ENCODE results near the gene ALPK1. TPM values are rescaled to one million over a fixed set of nuclear protein-coding genes. Genes with fewer than 3 reads are reported as not detected.

ALPK1 gene
- polyA plus RNA-seq, 1 of the 3 experiments (the other 2 are of a cell fraction) = 2.8 TPM

DNA sequence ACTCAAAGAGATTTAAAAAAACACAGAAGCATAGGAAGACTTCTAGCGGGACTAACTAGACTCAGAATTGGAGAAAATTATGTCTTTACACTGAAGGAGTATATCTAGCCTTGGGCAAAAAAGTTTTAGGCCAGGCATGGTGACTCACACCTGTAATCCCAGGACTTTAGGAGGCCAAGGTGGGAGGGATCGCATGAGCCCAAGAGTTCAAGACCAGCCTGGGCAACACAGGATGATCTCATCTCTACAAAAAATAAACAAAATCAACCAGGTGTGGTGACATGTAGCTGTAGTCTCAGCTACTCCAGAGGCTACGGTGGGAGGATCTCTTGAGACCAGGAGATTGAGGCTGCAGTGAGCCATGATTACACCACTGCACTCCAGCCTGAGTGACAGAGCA lies 119.3 kb downstream of the ALPK1 start:
- Histone ChIP-seq H3K36me3 (replicated peaks in 1 of 2; ENCODE audit: control insufficient read depth in 1 of 2, insufficient read depth in 2 of 2, low read length in 1 of 2) (no peaks in the 10 kb centered on the region), H3K9ac (no peak overlapping the region), H3K27me3 (ENCODE audit: insufficient read depth) (no peaks in the 10 kb centered on the region), H3K4me3 (ENCODE audit: low read depth in 2 of 2, low read length in 1 of 2) (no peak overlapping the region), H4K20me1 (ENCODE audit: insufficient read depth) (no peaks in the 10 kb centered on the region), H3K27ac (ENCODE audit: low read depth in 2 of 2, low read length in 1 of 2) (no peak overlapping the region), H3K79me2 (ENCODE audit: insufficient read depth) (no peaks in the 10 kb centered on the region), H3K9me3 (0 out of 2 replicates have a peak, but pooled peaks cover 7% of the 10 kb centered on the region), H3K9me2 (no peaks in the 10 kb centered on the region), H3K4me2 (no peak overlapping the region), H3K4me1 (ENCODE audit: control insufficient read depth in 1 of 2, insufficient read depth in 2 of 2, low read depth in 1 of 2, low read length in 1 of 2) (no peaks in the 10 kb centered on the region), H3F3A (replicated peaks; ENCODE audit: insufficient read depth) (no peaks in the 10 kb centered on the region), H2AFZ (ENCODE audit: low read depth) (no peak overlapping the region)
- WGBS (ENCODE audit: low lambda C conversion rate) = 81% methylated on average over 3 of the region's 3 CpGs
- CTCF ChIA-PET = interaction anchor here (1.3 kb wide), 1 partner anchor 346 kb away, joined by 3 read pairs; no protein-coding TSS in a partner anchor
- TF ChIP-seq MEF2A (IDR thresholded peaks at IDR 0.05; ENCODE audit: borderline replicate concordance, low read depth) (no peak), SMC3 (IDR thresholded peaks at IDR 0.05; ENCODE audit: low read depth, low read length) (no peak), TAF1 (IDR thresholded peaks at IDR 0.05; ENCODE audit: borderline replicate concordance, low read depth, low read length) (no peak), SIN3A (IDR thresholded peaks at IDR 0.05; ENCODE audit: borderline replicate concordance, low read depth, low read length) (no peak), YY1 (IDR thresholded peaks at IDR 0.05; ENCODE audit: low read depth) (no peak), RXRA (IDR thresholded peaks at IDR 0.05; ENCODE audit: borderline replicate concordance, low read depth) (no peak), EZH2phosphoT487 (IDR thresholded peaks at IDR 0.05; ENCODE audit: borderline replicate concordance, low read depth) (no peak), RCOR1 (IDR thresholded peaks at IDR 0.05; ENCODE audit: low read length) (no peak), FOXM1 (IDR thresholded peaks at IDR 0.05; ENCODE audit: low read depth) (no peak), ELF1 (IDR thresholded peaks at IDR 0.05) (no peak)
- TF ChIP-seq, protein P1, sequence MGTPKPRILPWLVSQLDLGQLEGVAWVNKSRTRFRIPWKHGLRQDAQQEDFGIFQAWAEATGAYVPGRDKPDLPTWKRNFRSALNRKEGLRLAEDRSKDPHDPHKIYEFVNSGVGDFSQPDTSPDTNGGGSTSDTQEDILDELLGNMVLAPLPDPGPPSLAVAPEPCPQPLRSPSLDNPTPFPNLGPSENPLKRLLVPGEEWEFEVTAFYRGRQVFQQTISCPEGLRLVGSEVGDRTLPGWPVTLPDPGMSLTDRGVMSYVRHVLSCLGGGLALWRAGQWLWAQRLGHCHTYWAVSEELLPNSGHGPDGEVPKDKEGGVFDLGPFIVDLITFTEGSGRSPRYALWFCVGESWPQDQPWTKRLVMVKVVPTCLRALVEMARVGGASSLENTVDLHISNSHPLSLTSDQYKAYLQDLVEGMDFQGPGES (IDR thresholded peaks at IDR 0.05; ENCODE audit: low read depth, low read length) = no peak
- TF ChIP-seq, protein P2, sequence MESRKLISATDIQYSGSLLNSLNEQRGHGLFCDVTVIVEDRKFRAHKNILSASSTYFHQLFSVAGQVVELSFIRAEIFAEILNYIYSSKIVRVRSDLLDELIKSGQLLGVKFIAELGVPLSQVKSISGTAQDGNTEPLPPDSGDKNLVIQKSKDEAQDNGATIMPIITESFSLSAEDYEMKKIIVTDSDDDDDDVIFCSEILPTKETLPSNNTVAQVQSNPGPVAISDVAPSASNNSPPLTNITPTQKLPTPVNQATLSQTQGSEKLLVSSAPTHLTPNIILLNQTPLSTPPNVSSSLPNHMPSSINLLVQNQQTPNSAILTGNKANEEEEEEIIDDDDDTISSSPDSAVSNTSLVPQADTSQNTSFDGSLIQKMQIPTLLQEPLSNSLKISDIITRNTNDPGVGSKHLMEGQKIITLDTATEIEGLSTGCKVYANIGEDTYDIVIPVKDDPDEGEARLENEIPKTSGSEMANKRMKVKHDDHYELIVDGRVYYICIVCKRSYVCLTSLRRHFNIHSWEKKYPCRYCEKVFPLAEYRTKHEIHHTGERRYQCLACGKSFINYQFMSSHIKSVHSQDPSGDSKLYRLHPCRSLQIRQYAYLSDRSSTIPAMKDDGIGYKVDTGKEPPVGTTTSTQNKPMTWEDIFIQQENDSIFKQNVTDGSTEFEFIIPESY (IDR thresholded peaks at IDR 0.05; ENCODE audit: borderline replicate concordance, low read depth) = no peak
- TF ChIP-seq, protein P3, sequence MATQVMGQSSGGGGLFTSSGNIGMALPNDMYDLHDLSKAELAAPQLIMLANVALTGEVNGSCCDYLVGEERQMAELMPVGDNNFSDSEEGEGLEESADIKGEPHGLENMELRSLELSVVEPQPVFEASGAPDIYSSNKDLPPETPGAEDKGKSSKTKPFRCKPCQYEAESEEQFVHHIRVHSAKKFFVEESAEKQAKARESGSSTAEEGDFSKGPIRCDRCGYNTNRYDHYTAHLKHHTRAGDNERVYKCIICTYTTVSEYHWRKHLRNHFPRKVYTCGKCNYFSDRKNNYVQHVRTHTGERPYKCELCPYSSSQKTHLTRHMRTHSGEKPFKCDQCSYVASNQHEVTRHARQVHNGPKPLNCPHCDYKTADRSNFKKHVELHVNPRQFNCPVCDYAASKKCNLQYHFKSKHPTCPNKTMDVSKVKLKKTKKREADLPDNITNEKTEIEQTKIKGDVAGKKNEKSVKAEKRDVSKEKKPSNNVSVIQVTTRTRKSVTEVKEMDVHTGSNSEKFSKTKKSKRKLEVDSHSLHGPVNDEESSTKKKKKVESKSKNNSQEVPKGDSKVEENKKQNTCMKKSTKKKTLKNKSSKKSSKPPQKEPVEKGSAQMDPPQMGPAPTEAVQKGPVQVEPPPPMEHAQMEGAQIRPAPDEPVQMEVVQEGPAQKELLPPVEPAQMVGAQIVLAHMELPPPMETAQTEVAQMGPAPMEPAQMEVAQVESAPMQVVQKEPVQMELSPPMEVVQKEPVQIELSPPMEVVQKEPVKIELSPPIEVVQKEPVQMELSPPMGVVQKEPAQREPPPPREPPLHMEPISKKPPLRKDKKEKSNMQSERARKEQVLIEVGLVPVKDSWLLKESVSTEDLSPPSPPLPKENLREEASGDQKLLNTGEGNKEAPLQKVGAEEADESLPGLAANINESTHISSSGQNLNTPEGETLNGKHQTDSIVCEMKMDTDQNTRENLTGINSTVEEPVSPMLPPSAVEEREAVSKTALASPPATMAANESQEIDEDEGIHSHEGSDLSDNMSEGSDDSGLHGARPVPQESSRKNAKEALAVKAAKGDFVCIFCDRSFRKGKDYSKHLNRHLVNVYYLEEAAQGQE (IDR thresholded peaks at IDR 0.05; ENCODE audit: low read depth, low read length) = no peak
- POLR2A ChIA-PET = no interaction called here
- DNase-seq = no peak
